A549 (cell line): ENCODE results near the gene PCGF2. TPM values are rescaled to one million over a fixed set of nuclear protein-coding genes. Genes with fewer than 3 reads are reported as not detected.

Source experiments
- ATAC-seq, 2 experiments: fragments of 200-7000 bp in 1 of 2; fragments of >200 bp in 1 of 2; cut with Nextera tagmentation in 1 of 2; cut with Tn5 transposase in 1 of 2; 3 replicates each; pipeline versions ENCODE4 v1.8.0 to v1.9.1; 2018 to 2020; ENCODE audit warnings: mild to moderate bottlenecking in 1 of 2, moderate library complexity in 1 of 2
- CTCF ChIA-PET: fragments of 300-600 bp; sonication (Branson Sonifier 250); formaldehyde crosslinking; extraction: SDS; loops from one replicate; lab custom pipeline; 2021; ENCODE audit warnings: antibody characterized with exemption, inconsistent platforms; lab: Yijun Ruan, JAX
- POLR2A ChIA-PET: fragments of 350-600 bp; formaldehyde crosslinking; extraction: SDS; loops from one replicate; lab custom pipeline; 2021; ENCODE audit warnings: antibody characterized with exemption, inconsistent platforms; lab: Yijun Ruan, JAX
- DNase-seq, 2 experiments: peaks; one replicate each; pipeline versions ENCODE4 v3.0.0 to v3.0.0-alpha.2; 2011 to 2016; ENCODE audit warnings: low read depth in 1 of 2, low spot score in 1 of 2
- FAIRE-seq: peaks from 2 replicates; lab custom pipeline; 2011; peaks lifted over from hg19 to GRCh38; lab: Jason Lieb, UNC
- H3K27ac ChIP-seq, 2 experiments: fragments of >200 bp; sonication (Bioruptor Twin); formaldehyde crosslinking; 3 replicates each; pipeline ENCODE4 v1.5.1; 2016 to 2017
- H3K4me1 ChIP-seq: fragments of >200 bp; sonication (Bioruptor Twin); formaldehyde crosslinking; 3 replicates; pipeline ENCODE4 v1.6.1; 2016
- H3K4me2 ChIP-seq: fragments of >200 bp; sonication (Bioruptor Twin); formaldehyde crosslinking; 3 replicates; pipeline ENCODE4 v1.6.1; 2016
- H3K4me3 ChIP-seq: fragments of >200 bp; sonication (Bioruptor Twin); formaldehyde crosslinking; 3 replicates; pipeline ENCODE4 v1.5.1; 2016
- H3K9me3 ChIP-seq: fragments of >200 bp; sonication (Bioruptor Twin); formaldehyde crosslinking; 3 replicates; pipeline ENCODE4 v1.6.1; 2016
- BHLHE40 ChIP-seq: IDR thresholded peaks from 2 replicates; pipeline ENCODE4 v1.6.1; 2012; ENCODE audit warnings: low read depth, low read length, inconsistent platforms
- CBX2 ChIP-seq: fragments of 200-600 bp; sonication (generic); IDR thresholded peaks from 2 replicates; pipeline ENCODE4 v1.6.1; 2016; ENCODE audit warnings: low read depth, mild to moderate bottlenecking, borderline replicate concordance
- EHMT2 ChIP-seq: fragments of 200-600 bp; sonication (generic); IDR thresholded peaks from 2 replicates; pipeline ENCODE4 v1.6.1; 2016; ENCODE audit warnings: antibody characterized with exemption, low read depth, mild to moderate bottlenecking, moderate library complexity
- EP300 ChIP-seq, 2 experiments: fragments of >200 bp; sonication (Bioruptor Twin); formaldehyde crosslinking; IDR thresholded peaks; 2 replicates in 1 of 2; 3 replicates in 1 of 2; pipeline ENCODE4 v1.6.1; 2016 to 2017
- FOXS1 ChIP-seq: fragments of 250-450 bp; sonication (Bioruptor Pico); IDR thresholded peaks from 2 replicates; pipeline ENCODE4 v1.5.0; 2020; ENCODE audit warnings: mild to moderate bottlenecking, moderate library complexity
- HEYL ChIP-seq: fragments of 250-450 bp; sonication (Bioruptor Pico); IDR thresholded peaks from 2 replicates; pipeline ENCODE4 v1.8.0; 2021; ENCODE audit warnings: mild to moderate bottlenecking, moderate library complexity
- JUN ChIP-seq, 2 experiments: fragments of >200 bp; sonication (Bioruptor Twin); formaldehyde crosslinking; IDR thresholded peaks; 2 replicates in 1 of 2; 3 replicates in 1 of 2; pipeline ENCODE4 v1.6.1; 2016 to 2017
- KDM1A ChIP-seq: fragments of 200-600 bp; sonication (generic); IDR thresholded peaks from 2 replicates; pipeline ENCODE4 v1.6.1; 2016; ENCODE audit warnings: low read depth, mild to moderate bottlenecking
- MAFK ChIP-seq: fragments of 450-650 bp; IDR thresholded peaks from 2 replicates; pipeline ENCODE4 v1.6.1; 2014; ENCODE audit not compliant: partially characterized antibody
- MAZ ChIP-seq: fragments of 150-350 bp; IDR thresholded peaks from 2 replicates; pipeline ENCODE4 v1.6.1; 2014; ENCODE audit warnings: antibody characterized with exemption, low read depth, low read length, borderline replicate concordance
- MYC ChIP-seq: IDR thresholded peaks from 2 replicates; pipeline ENCODE4 v1.6.1; 2012; ENCODE audit warnings: mild to moderate bottlenecking, inconsistent platforms, low read length, improper control_type of control experiment, borderline replicate concordance
- NPAS2 ChIP-seq: fragments of 250-450 bp; sonication (Bioruptor Pico); IDR thresholded peaks from 2 replicates; pipeline ENCODE4 v1.8.0; 2022; ENCODE audit warnings: mild to moderate bottlenecking, moderate library complexity, borderline replicate concordance
- NR3C1 ChIP-seq: fragments of >200 bp; sonication (Bioruptor Twin); formaldehyde crosslinking; IDR thresholded peaks from 3 replicates; pipeline ENCODE4 v1.6.1; 2017
- PHF8 ChIP-seq: fragments of 200-600 bp; sonication (generic); IDR thresholded peaks from 2 replicates; pipeline ENCODE4 v1.6.1; 2016; ENCODE audit warnings: low read depth, mild to moderate bottlenecking, antibody characterized with exemption, moderate library complexity, borderline replicate concordance
- RFX5 ChIP-seq: fragments of 450-650 bp; IDR thresholded peaks from 2 replicates; pipeline ENCODE4 v1.7.1; 2014; ENCODE audit warnings: antibody characterized with exemption, mild to moderate bottlenecking, moderate library complexity
- RNF2 ChIP-seq: fragments of 200-600 bp; sonication (generic); IDR thresholded peaks from 2 replicates; pipeline ENCODE4 v1.6.1; 2016; ENCODE audit warnings: low read depth, mild to moderate bottlenecking, antibody characterized with exemption, moderate library complexity, borderline replicate concordance
- ZC3H11A ChIP-seq: fragments of 450-650 bp; IDR thresholded peaks from 2 replicates; pipeline ENCODE4 v1.6.1; 2014; ENCODE audit warnings: antibody characterized with exemption, mild to moderate bottlenecking
- WGBS: methylation state at CpG from one replicate; pipeline ENCODE4 v1.1.6; 2017; ENCODE audit errors: missing lambda C conversion rate; 5-methylcytosine and 5-hydroxymethylcytosine counted together
- polyA plus RNA-seq, 4 experiments: library from polyadenylated mRNA; depleted of rRNA in 3 of 4; stranded (reverse); fragments of >200 nt; fragmentation: RNase III in 1 of 4; extraction: RNeasy Plus Mini Kit Qiagen cat#74134 plus additional on column Dnase treatment in 1 of 4; gene quantifications; 2 replicates in 3 of 4; 3 replicates in 1 of 4; pipeline ENCODE4 v1.2.3, GENCODE V29; 2011 to 2017
- TF ChIP-seq, protein P1 (sequence below): fragments of 250-450 bp; sonication (Bioruptor Pico); IDR thresholded peaks from 2 replicates; pipeline ENCODE4 v1.5.0; 2021; ENCODE audit warnings: mild to moderate bottlenecking, moderate library complexity, borderline replicate concordance
- TF ChIP-seq, protein P2 (sequence below): fragments of 250-450 bp; sonication (Bioruptor Pico); IDR thresholded peaks from 2 replicates; pipeline ENCODE4 v1.5.0; 2020; ENCODE audit warnings: low read depth, mild to moderate bottlenecking, moderate library complexity
- TF ChIP-seq, protein P3 (sequence below): fragments of 200-600 bp; sonication (generic); IDR thresholded peaks from 2 replicates; pipeline ENCODE4 v1.6.1; 2016; ENCODE audit warnings: antibody characterized with exemption, mild to moderate bottlenecking, moderate library complexity
- TF ChIP-seq, protein P4 (sequence below): fragments of >200 bp; sonication (Bioruptor Twin); formaldehyde crosslinking; IDR thresholded peaks from 2 replicates; pipeline ENCODE4 v1.6.1; 2016

The PCGF2 gene
- polyA plus RNA-seq, 2 of the 4 experiments (the other 2 are of a cell fraction): 19.9 to 43.6 TPM

DNA sequence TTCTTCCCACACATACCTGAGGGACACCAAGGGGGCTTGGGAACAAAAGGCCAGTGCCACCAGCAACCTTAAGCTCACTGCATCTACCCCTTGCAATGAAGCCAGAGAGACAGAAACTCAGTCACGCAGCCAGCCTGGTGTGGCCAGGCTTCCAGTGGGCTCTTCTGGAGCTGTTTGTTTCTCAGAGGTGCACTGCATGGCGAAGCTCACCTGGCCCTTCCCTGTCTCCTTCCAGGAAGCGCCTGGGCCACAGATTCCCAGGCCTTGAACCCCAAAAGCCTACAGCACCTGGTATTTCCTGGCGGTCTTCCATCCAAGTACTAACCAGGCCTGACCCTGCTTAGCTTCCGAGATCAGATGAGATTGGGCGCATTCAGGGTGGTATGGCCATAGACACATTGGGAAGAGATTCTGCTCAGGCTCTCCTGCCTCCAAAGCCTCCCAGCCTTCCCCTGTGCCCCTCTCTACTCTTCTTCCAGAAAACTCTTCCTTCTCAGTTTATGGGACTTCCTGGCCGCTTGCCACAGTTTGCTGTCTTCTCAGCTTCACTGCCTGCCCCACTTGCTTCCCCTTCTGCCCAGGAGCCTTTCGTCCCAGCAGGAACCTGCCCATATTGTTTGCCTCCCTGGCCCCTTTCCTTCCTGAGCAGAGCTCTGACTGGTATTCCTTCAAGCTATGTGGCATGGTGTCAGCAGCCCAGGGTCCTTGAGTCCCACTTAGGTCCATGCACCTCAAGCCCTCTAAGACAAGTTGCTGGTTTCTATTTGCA lies 16.4 kb downstream of the PCGF2 start:
- no peak for ATAC-seq
- CTCF ChIA-PET: interaction anchor here (0.5 to 5.6 kb wide), 22 partner anchors 8 to 422 kb away, joined by 3 to 56 read pairs (median 6); partner anchors contain the start of genes EPOP, MLLT6, PCGF2 and PIP4K2B
- POLR2A ChIA-PET: interaction anchor here (1.1 to 2.1 kb wide), 4 partner anchors 18 to 138 kb away, joined by 3 to 8 read pairs (median 4); partner anchors contain the start of genes LASP1 and PSMB3
- Histone ChIP-seq H3K9me3 (no peaks in the 10 kb centered on the region), H3K27ac (peak overlapping the region; percentile 91 to 95; a peak in 4 of 6 replicates), H3K4me2 (peak overlapping the region; percentile 91), H3K4me1 (peaks cover 41% of the 10 kb centered on the region), H3K4me3 (peak overlapping the region; percentile 77)
- TF ChIP-seq EHMT2: no peak
- no peak for DNase-seq
- WGBS: 90% methylated on average over 8 of the region's 8 CpGs
- FAIRE-seq: no peak

DNA sequence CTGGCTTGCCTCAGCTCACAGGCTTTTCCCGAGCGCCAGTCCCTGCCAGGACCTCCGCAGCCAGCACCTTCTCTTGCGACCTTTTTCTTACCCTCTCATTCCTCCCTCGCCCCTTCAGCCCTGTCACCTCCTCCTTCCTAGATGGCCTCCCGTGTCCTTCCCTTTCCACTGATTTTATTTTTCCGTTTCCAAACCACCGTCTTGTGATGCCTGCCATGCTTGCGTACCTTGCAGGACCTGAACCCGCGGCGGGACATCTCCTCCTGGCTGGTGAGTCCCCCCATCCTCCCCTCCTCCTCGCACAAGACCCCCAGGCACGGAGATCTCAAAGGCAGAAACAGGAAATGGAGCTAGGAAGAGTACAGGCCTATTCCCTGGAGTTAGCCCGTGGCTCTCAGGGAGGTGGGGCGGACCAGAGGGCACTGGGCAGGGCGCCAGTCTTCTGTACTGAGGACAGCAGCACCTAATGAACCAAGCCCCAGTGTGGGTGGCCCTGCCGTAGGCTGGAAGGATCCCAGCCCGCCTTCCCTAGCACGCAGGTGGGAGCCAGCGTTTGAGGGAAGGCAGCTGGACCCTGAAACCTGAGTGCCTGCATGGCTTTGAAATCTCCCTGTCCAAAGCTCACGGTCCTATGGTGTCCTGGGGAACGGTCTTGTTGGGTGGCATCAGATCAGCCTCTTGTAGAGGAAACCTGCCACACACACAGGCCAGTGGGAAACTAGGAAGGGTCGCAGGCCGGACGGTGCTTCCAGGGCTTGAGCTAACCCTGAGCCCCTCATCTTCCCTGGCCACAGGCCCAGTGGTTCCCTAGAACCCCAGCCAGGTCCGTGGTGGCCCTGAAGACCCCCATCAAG lies 17.4 kb downstream of the PCGF2 start:
- DNase-seq (peak; percentile 61 to 65), FAIRE-seq (no peak), ATAC-seq (peak; percentile 28 to 59)
- POLR2A ChIA-PET: interaction anchor here (0.7 to 2.1 kb wide), 6 partner anchors 11 to 139 kb away, joined by 3 to 8 read pairs (median 4); partner anchors contain the start of genes EPOP, LASP1 and PSMB3
- CTCF ChIA-PET: interaction anchor here (0.5 to 5.6 kb wide), 30 partner anchors 9 to 423 kb away, joined by 3 to 56 read pairs (median 4); partner anchors contain the start of genes EPOP, MLLT6, PCGF2 and PIP4K2B
- TF ChIP-seq NPAS2: no peak
- TF ChIP-seq JUN (IDR thresholded peaks at IDR 0.05): 0 out of 5 replicates have a peak, but pooled peaks of 1 of the 2 experiments have one; percentile 0
- H3K4me2 ChIP-seq: peak overlapping the region; percentile 91
- peak overlapping the region; percentile 91 to 95 for H3K27ac ChIP-seq
- H3K4me1 ChIP-seq: peaks cover 46% of the 10 kb centered on the region
- 9% methylated on average over 27 of the region's 27 CpGs for WGBS
- H3K4me3 ChIP-seq: peak overlapping the region; percentile 77
- no peaks in the 10 kb centered on the region for H3K9me3 ChIP-seq

DNA sequence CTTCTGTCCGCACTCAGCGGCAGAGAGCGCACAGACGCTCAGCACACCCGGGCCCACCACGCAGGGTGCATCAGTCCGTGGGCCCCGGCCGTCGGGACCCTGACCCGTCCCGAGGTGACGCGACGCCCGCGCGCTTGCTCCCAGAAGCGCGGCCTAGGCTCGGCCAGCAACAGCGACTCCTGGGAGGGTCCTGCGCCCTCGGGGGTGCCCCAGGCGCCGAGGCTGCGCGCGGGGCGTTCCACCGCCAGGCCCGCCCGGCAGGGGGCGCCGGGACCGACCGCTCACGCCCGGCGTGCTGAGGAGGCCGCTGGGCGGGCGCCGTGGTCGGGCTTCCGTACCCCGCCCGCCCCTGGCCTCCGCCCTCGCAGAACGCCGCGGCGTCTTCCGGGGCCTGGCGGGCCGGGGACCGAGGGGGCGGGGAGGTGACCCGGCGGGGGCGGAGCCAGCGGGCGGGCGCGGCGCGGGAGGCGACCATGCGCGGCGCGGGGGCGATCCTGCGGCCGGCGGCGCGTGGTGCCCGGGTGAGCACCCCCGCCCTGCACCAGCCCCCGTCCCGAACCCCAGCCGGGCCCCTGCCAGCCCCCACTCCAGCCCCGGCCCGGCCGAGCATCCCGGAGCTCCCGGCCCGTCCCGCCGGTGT lies 18.1 kb downstream of the PCGF2 start, which contains the start of gene CISD3:
CISD3 (plus strand) TSS at position 456 of the 640 bp plus-strand sequence; CDS start at position 474, 18 bp downstream.
- POLR2A ChIA-PET: interaction anchor here (1.2 to 2.1 kb wide), 3 partner anchors 20 to 140 kb away, joined by 4 to 8 read pairs (median 4); partner anchors contain the start of genes EPOP and LASP1
- DNase-seq (peak; percentile 86 to 88), FAIRE-seq (no peak), ATAC-seq (peak; percentile 77 to 79)
- Histone ChIP-seq H3K4me2 (peak within 1 kb of the TSS; percentile 91), H3K9me3 (no peaks in the 10 kb centered on the region), H3K27ac (peak within 1 kb of the TSS; percentile 91 to 95), H3K4me3 (peak within 1 kb of the TSS; percentile 77), H3K4me1 (peaks cover 43% of the 10 kb centered on the region)
- WGBS: 4% methylated on average over 44 of the region's 92 CpGs
- CTCF ChIA-PET: interaction anchor here (0.7 to 5.6 kb wide), 22 partner anchors 10 to 423 kb away, joined by 3 to 56 read pairs (median 6); partner anchors contain the start of genes EPOP, MLLT6, PCGF2 and PSMB3
- TF ChIP-seq EP300 (IDR thresholded peaks at IDR 0.05): no peak
- no peak for TF ChIP-seq ZC3H11A
- no peak for TF ChIP-seq BHLHE40
- TF ChIP-seq MAZ: no peak
- TF ChIP-seq, protein P1, sequence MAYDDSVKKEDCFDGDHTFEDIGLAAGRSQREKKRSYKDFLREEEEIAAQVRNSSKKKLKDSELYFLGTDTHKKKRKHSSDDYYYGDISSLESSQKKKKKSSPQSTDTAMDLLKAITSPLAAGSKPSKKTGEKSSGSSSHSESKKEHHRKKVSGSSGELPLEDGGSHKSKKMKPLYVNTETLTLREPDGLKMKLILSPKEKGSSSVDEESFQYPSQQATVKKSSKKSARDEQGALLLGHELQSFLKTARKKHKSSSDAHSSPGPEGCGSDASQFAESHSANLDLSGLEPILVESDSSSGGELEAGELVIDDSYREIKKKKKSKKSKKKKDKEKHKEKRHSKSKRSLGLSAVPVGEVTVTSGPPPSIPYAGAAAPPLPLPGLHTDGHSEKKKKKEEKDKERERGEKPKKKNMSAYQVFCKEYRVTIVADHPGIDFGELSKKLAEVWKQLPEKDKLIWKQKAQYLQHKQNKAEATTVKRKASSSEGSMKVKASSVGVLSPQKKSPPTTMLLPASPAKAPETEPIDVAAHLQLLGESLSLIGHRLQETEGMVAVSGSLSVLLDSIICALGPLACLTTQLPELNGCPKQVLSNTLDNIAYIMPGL (CRISPR knock-in tag): no peak
- no peak for TF ChIP-seq NR3C1
- peak; percentile 67 for TF ChIP-seq MYC
- no peak for TF ChIP-seq HEYL (CRISPR knock-in tag)
- TF ChIP-seq MAFK: no peak
- TF ChIP-seq, protein P2, sequence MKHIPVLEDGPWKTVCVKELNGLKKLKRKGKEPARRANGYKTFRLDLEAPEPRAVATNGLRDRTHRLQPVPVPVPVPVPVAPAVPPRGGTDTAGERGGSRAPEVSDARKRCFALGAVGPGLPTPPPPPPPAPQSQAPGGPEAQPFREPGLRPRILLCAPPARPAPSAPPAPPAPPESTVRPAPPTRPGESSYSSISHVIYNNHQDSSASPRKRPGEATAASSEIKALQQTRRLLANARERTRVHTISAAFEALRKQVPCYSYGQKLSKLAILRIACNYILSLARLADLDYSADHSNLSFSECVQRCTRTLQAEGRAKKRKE (CRISPR knock-in tag): no peak
- TF ChIP-seq, protein P3, sequence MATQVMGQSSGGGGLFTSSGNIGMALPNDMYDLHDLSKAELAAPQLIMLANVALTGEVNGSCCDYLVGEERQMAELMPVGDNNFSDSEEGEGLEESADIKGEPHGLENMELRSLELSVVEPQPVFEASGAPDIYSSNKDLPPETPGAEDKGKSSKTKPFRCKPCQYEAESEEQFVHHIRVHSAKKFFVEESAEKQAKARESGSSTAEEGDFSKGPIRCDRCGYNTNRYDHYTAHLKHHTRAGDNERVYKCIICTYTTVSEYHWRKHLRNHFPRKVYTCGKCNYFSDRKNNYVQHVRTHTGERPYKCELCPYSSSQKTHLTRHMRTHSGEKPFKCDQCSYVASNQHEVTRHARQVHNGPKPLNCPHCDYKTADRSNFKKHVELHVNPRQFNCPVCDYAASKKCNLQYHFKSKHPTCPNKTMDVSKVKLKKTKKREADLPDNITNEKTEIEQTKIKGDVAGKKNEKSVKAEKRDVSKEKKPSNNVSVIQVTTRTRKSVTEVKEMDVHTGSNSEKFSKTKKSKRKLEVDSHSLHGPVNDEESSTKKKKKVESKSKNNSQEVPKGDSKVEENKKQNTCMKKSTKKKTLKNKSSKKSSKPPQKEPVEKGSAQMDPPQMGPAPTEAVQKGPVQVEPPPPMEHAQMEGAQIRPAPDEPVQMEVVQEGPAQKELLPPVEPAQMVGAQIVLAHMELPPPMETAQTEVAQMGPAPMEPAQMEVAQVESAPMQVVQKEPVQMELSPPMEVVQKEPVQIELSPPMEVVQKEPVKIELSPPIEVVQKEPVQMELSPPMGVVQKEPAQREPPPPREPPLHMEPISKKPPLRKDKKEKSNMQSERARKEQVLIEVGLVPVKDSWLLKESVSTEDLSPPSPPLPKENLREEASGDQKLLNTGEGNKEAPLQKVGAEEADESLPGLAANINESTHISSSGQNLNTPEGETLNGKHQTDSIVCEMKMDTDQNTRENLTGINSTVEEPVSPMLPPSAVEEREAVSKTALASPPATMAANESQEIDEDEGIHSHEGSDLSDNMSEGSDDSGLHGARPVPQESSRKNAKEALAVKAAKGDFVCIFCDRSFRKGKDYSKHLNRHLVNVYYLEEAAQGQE: no peak
- TF ChIP-seq JUN (IDR thresholded peaks at IDR 0.05): peak; percentile 87 to 90
- TF ChIP-seq, protein P4, sequence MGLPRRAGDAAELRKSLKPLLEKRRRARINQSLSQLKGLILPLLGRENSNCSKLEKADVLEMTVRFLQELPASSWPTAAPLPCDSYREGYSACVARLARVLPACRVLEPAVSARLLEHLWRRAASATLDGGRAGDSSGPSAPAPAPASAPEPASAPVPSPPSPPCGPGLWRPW: no peak
- TF ChIP-seq PHF8: no peak
- no peak for TF ChIP-seq RNF2
- no peak for TF ChIP-seq RFX5
- TF ChIP-seq CBX2: no peak
- no peak for TF ChIP-seq KDM1A
- TF ChIP-seq FOXS1 (CRISPR knock-in tag): no peak
